Measurements from ENCODE around the gene PTPRS.

Gene PTPRS

DNA sequence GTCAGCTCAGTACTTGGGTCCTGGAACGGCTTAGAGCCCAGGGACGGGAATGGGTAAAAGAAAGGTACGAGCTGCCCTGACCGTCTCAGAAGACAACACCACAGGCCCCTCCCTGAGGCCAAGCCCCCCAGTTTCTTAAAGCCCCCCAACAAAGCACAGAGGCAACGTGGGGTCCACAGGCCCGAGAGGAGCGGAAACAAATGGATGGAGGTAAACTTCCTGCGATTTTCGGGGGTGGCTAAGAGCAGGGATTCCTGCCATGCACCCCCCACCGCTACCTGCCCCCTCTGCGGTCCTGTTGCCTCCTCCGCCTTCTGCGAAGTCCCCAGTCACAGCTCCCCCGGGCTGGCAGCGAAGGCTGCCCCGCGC, 48.2 kb downstream of the PTPRS start:
- DNase-seq (ENCODE audit: low read depth): no peak
- H3K27me3 ChIP-seq (replicated peaks; ENCODE audit: control insufficient read depth, insufficient read depth, low read length): no peaks in the 10 kb centered on the region
- H3K4me1 ChIP-seq (ENCODE audit: control insufficient read depth, insufficient read depth, low read length): peaks cover 51% of the 10 kb centered on the region
- H3K4me3 ChIP-seq (ENCODE audit: low read length): peak overlapping the region; percentile 93
- H3K36me3 ChIP-seq (ENCODE audit: control insufficient read depth, insufficient read depth, low read length, severe bottlenecking): no peaks in the 10 kb centered on the region
- H3K9me3 ChIP-seq (ENCODE audit: control insufficient read depth, low read length): no peaks in the 10 kb centered on the region
- peak overlapping the region; percentile 93 for H3K9ac ChIP-seq (ENCODE audit: low read length)

DNA sequence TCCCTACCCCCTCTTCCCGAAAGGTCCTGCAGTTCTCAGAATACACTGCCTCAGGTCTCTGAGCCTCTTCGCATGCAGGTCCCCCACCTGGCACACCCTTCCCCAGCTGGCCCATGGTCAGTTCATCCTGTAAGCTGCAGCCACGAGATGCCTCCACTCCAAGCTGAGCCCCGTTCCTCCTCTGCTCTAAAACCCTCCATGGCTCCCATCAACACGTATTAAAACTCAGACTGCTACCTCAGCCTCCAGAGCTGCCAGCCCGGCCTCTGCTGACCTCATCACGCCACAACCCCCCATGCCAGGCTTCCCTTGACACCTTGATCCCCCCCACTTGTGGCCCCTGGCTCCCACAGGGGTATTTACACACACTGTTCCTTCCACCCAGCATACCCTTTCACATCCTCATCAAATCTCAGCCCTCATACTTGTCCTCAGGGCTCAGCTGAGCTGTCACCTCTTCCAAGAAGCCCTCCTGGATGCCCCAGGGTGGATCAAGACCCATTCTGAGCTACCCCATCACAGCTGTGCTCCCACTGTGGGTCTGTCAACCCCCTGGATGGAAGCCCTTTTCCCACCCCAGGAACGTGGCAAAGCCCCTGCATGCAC, 48.9 kb downstream of the PTPRS start:
- no peak for DNase-seq (ENCODE audit: low read depth)
- Histone ChIP-seq H3K4me1 (ENCODE audit: control insufficient read depth, insufficient read depth, low read length) (peaks cover 57% of the 10 kb centered on the region), H3K36me3 (ENCODE audit: control insufficient read depth, insufficient read depth, low read length, severe bottlenecking) (no peaks in the 10 kb centered on the region), H3K4me3 (ENCODE audit: low read length) (peak overlapping the region; percentile 93), H3K27me3 (replicated peaks; ENCODE audit: control insufficient read depth, insufficient read depth, low read length) (no peaks in the 10 kb centered on the region), H3K9ac (ENCODE audit: low read length) (peak overlapping the region; percentile 93), H3K9me3 (ENCODE audit: control insufficient read depth, low read length) (no peaks in the 10 kb centered on the region)

Data from adipocyte (in vitro differentiated cells).